Non-pigmented ciliary epithelial cell (primary cell): ENCODE data around the gene UBAC2.

Source experiments
- DNase-seq: peaks from one replicate; pipeline ENCODE4 v3.0.0-alpha.2; 2010; ENCODE audit warnings: low read depth

Gene UBAC2

GRCh38 chr13:99416411-99417121 lies 215.9 kb downstream of the UBAC2 start:
- DNase-seq: no peak

GRCh38 chr13:99417201-99418102 lies 216.8 kb downstream of the UBAC2 start:
- DNase-seq: no peak

GRCh38 chr13:99418103-99418842 lies 217.6 kb downstream of the UBAC2 start:
- DNase-seq: no peak

- no peak for DNase-seq
Observed at GRCh38 chr13:99418843-99419140, 218.1 kb downstream of the UBAC2 start.

GRCh38 chr13:99419591-99420243 lies 219.1 kb downstream of the UBAC2 start:
- no peak for DNase-seq

GRCh38 chr13:99421271-99421670 lies 220.6 kb downstream of the UBAC2 start:
- DNase-seq: no peak

- no peak for DNase-seq
Observed at GRCh38 chr13:99421758-99422585, 221.3 kb downstream of the UBAC2 start.

- DNase-seq: no peak
Observed at GRCh38 chr13:99422586-99423220, 222.0 kb downstream of the UBAC2 start.

GRCh38 chr13:99425485-99426341 lies 225.1 kb downstream of the UBAC2 start:
- DNase-seq: no peak

- DNase-seq: no peak
Observed at GRCh38 chr13:99426426-99426825, 225.8 kb downstream of the UBAC2 start.

GRCh38 chr13:99429670-99430069 lies 229.0 kb downstream of the UBAC2 start:
- DNase-seq: no peak

- DNase-seq: no peak
Observed at GRCh38 chr13:99431927-99432608, 231.4 kb downstream of the UBAC2 start.

- no peak for DNase-seq
Observed at GRCh38 chr13:99432609-99433542, 232.2 kb downstream of the UBAC2 start.

GRCh38 chr13:99433543-99434075 lies 233.0 kb downstream of the UBAC2 start:
- no peak for DNase-seq

- DNase-seq: no peak
Observed at GRCh38 chr13:99434258-99434788, 233.7 kb downstream of the UBAC2 start.

GRCh38 chr13:99435116-99435515 lies 234.5 kb downstream of the UBAC2 start:
- no peak for DNase-seq

GRCh38 chr13:99435998-99436397 lies 235.3 kb downstream of the UBAC2 start:
- no peak for DNase-seq
